Vagina (tissue), 2 donors: Measurements from ENCODE around the gene GLCCI1. TPM values are rescaled to one million over a fixed set of nuclear protein-coding genes. Genes with fewer than 3 reads are reported as not detected.

ENCODE experiments used
- DNase-seq, 2 donors: peaks; one replicate each; pipeline ENCODE4 v3.0.0-alpha.2; 2017; ENCODE audit errors: extremely low spot score in 2 of 2
- H3K27ac ChIP-seq: fragments of 200-600 bp; sonication (generic); one replicate; pipeline ENCODE4 v1.5.1; 2019
- H3K27me3 ChIP-seq: fragments of 200-600 bp; sonication (generic); one replicate; pipeline ENCODE4 v1.5.1; 2019
- H3K36me3 ChIP-seq, 2 donors: fragments of 200-600 bp; sonication (generic); one replicate each; pipeline ENCODE4 v1.5.1; 2017 to 2019
- H3K4me1 ChIP-seq: fragments of 200-600 bp; sonication (generic); one replicate; pipeline ENCODE4 v1.5.1; 2019
- H3K4me3 ChIP-seq, 2 donors: fragments of 200-600 bp; sonication (generic); 1 replicate in 1 of 2; 2 replicates in 1 of 2; pipeline ENCODE4 v1.5.1; 2016 to 2019
- H3K9me3 ChIP-seq: fragments of 200-600 bp; sonication (generic); one replicate; pipeline ENCODE4 v1.5.1; 2019
- CTCF ChIP-seq, 3 experiments: fragments of 450-650 bp in 2 of 3; fragments of 200-600 bp in 1 of 3; sonication (generic) in 1 of 3; IDR thresholded peaks; one replicate each; pipeline ENCODE4 v1.5.1; 2017 to 2019; ENCODE audit warnings: antibody characterized with exemption in 3 of 3, mild to moderate bottlenecking in 2 of 3, moderate library complexity in 2 of 3
- POLR2A ChIP-seq, 2 donors: fragments of 450-650 bp; IDR thresholded peaks; one replicate each; pipeline ENCODE4 v1.6.1; 2017; ENCODE audit warnings: antibody characterized with exemption in 2 of 2, mild to moderate bottlenecking in 2 of 2, moderate library complexity in 2 of 2
- POLR2AphosphoS5 ChIP-seq, 2 donors: sonication (generic); formaldehyde crosslinking; IDR thresholded peaks; one replicate each; pipeline ENCODE4 v1.9.0; 2017; ENCODE audit warnings: antibody characterized with exemption in 2 of 2, mild to moderate bottlenecking in 2 of 2, low read depth in 1 of 2; ENCODE audit not compliant: insufficient read depth in 1 of 2
- intact Hi-C: fragments of 100-400 bp; cut with DNase I; formaldehyde crosslinking; loops from one replicate; pipeline ENCODE4 v1.15.1; 2023
- total RNA-seq: library from RNA; depleted of rRNA; stranded (reverse); fragments of >200 nt; gene quantifications from one replicate; pipeline ENCODE4 v1.2.3, GENCODE V29; 2016

The GLCCI1 gene
- total RNA-seq, 1 donor from 2014 or later = 9.1 TPM

GRCh38 chr7:7980134-7980533 is 11.5 kb downstream of the GLCCI1 start:
- DNase-seq = no peak
- H3K27me3 ChIP-seq = no peaks in the 10 kb centered on the region
- no peak overlapping the region for H3K27ac ChIP-seq
- no peaks in the 10 kb centered on the region for H3K36me3 ChIP-seq
- H3K4me1 ChIP-seq = peaks cover 7% of the 10 kb centered on the region
- H3K4me3 ChIP-seq = no peak overlapping the region
- no peaks in the 10 kb centered on the region for H3K9me3 ChIP-seq
- intact Hi-C loops = no loop called here
- TF ChIP-seq POLR2AphosphoS5 (IDR thresholded peaks at IDR 0.05; ENCODE audit: insufficient read depth in 1 of 2, low read depth in 1 of 2) (no peak), CTCF (IDR thresholded peaks at IDR 0.05) (no peak), POLR2A (IDR thresholded peaks at IDR 0.05) (no peak)

- Histone ChIP-seq H3K27ac (no peak overlapping the region), H3K4me3 (no peak overlapping the region), H3K36me3 (no peaks in the 10 kb centered on the region), H3K9me3 (no peaks in the 10 kb centered on the region), H3K4me1 (peaks cover 7% of the 10 kb centered on the region), H3K27me3 (no peaks in the 10 kb centered on the region)
- no peak for DNase-seq
- intact Hi-C loops = no loop called here
- TF ChIP-seq POLR2AphosphoS5 (IDR thresholded peaks at IDR 0.05; ENCODE audit: insufficient read depth in 1 of 2, low read depth in 1 of 2) (no peak), POLR2A (IDR thresholded peaks at IDR 0.05) (no peak), CTCF (IDR thresholded peaks at IDR 0.05) (no peak)
Measured at GRCh38 chr7:7982904-7983303, 14.3 kb downstream of the GLCCI1 start.

- no peaks in the 10 kb centered on the region for H3K4me1 ChIP-seq
- no peaks in the 10 kb centered on the region for H3K36me3 ChIP-seq
- intact Hi-C loops = no loop called here
- H3K9me3 ChIP-seq = no peaks in the 10 kb centered on the region
- no peak overlapping the region for H3K4me3 ChIP-seq
- no peak for TF ChIP-seq POLR2AphosphoS5 (IDR thresholded peaks at IDR 0.05; ENCODE audit: insufficient read depth in 1 of 2, low read depth in 1 of 2)
- H3K27me3 ChIP-seq = no peaks in the 10 kb centered on the region
- H3K27ac ChIP-seq = no peak overlapping the region
- DNase-seq = no peak
Measured at GRCh38 chr7:7984424-7984823, 15.8 kb downstream of the GLCCI1 start.

- Histone ChIP-seq H3K4me3 (no peak overlapping the region), H3K27ac (no peak overlapping the region), H3K4me1 (no peaks in the 10 kb centered on the region), H3K36me3 (no peaks in the 10 kb centered on the region), H3K9me3 (peaks cover 4% of the 10 kb centered on the region), H3K27me3 (no peaks in the 10 kb centered on the region)
- intact Hi-C loops = no loop called here
- no peak for DNase-seq
- TF ChIP-seq POLR2AphosphoS5 (IDR thresholded peaks at IDR 0.05; ENCODE audit: insufficient read depth in 1 of 2, low read depth in 1 of 2) (no peak), POLR2A (IDR thresholded peaks at IDR 0.05) (no peak), CTCF (IDR thresholded peaks at IDR 0.05) (no peak)
Measured at GRCh38 chr7:7988706-7989105, 20.1 kb downstream of the GLCCI1 start.

- TF ChIP-seq POLR2AphosphoS5 (IDR thresholded peaks at IDR 0.05; ENCODE audit: insufficient read depth in 1 of 2, low read depth in 1 of 2) (no peak), POLR2A (IDR thresholded peaks at IDR 0.05) (no peak), CTCF (IDR thresholded peaks at IDR 0.05) (no peak)
- H3K4me1 ChIP-seq = no peaks in the 10 kb centered on the region
- peaks cover 4% of the 10 kb centered on the region for H3K9me3 ChIP-seq
- H3K27ac ChIP-seq = no peak overlapping the region
- intact Hi-C loops = no loop called here
- H3K4me3 ChIP-seq = no peak overlapping the region
- no peak for DNase-seq
- no peaks in the 10 kb centered on the region for H3K36me3 ChIP-seq
- H3K27me3 ChIP-seq = no peaks in the 10 kb centered on the region
Measured at GRCh38 chr7:7989133-7989532, 20.5 kb downstream of the GLCCI1 start.
